Measurements from ENCODE around the gene RPH3AL. TPM values are rescaled to one million over a fixed set of nuclear protein-coding genes. Genes with fewer than 3 reads are reported as not detected.

RPH3AL gene
- total RNA-seq, 1 donor, result 1.3 TPM

- TF ChIP-seq CTCF (IDR thresholded peaks at IDR 0.05; ENCODE audit: insufficient read depth, low read depth, low read length), result no peak
- no peak overlapping the region for H3K4me3 ChIP-seq (ENCODE audit: low read depth, low read length)
- DNase-seq (ENCODE audit: low read depth), result no peak
Observed at GRCh38 chr17:178292-179065, 174.1 kb downstream of the RPH3AL start.

GRCh38 chr17:177762-178161 lies 174.8 kb downstream of the RPH3AL start:
- H3K4me3 ChIP-seq (ENCODE audit: low read depth, low read length), result no peak overlapping the region
- no peak for TF ChIP-seq CTCF (IDR thresholded peaks at IDR 0.05; ENCODE audit: insufficient read depth, low read depth, low read length)
- no peak for DNase-seq (ENCODE audit: low read depth)

DNA sequence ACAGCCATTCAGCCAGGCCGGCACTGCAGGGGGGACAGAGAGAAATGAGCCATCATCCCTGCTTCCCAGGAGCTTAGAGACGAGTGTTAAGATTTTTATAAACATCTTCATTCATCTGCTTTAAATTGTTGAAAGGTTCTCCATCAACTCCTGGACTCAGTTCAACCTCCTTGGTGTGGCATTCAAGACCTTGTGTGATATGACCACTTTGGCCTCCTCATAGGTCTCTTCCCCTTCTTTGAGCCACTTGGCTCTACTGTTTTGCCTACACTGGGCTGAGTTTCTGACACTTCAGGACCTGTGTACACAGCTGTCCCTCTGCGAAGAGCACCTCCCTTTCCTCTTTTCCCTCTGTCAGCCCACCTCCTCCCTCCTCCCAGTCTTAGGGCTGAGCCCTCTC lies 175.5 kb downstream of the RPH3AL start:
- no peak for TF ChIP-seq CTCF (IDR thresholded peaks at IDR 0.05; ENCODE audit: insufficient read depth, low read depth, low read length)
- no peak overlapping the region for H3K4me3 ChIP-seq (ENCODE audit: low read depth, low read length)
- no peak for DNase-seq (ENCODE audit: low read depth)

GRCh38 chr17:173166-173911 lies 179.3 kb downstream of the RPH3AL start:
- DNase-seq (ENCODE audit: low read depth), result no peak

GRCh38 chr17:172401-172800 lies 180.2 kb downstream of the RPH3AL start:
- H3K4me3 ChIP-seq (ENCODE audit: low read depth, low read length), result no peak overlapping the region
- TF ChIP-seq CTCF (IDR thresholded peaks at IDR 0.05; ENCODE audit: insufficient read depth, low read depth, low read length), result no peak
- DNase-seq (ENCODE audit: low read depth), result no peak

More at GRCh38 chr17:173166-173911, 179.3 kb downstream of the RPH3AL start:
- no peak for TF ChIP-seq CTCF (IDR thresholded peaks at IDR 0.05; ENCODE audit: insufficient read depth, low read depth, low read length)
- H3K4me3 ChIP-seq (ENCODE audit: low read depth, low read length), result no peak overlapping the region

DNA sequence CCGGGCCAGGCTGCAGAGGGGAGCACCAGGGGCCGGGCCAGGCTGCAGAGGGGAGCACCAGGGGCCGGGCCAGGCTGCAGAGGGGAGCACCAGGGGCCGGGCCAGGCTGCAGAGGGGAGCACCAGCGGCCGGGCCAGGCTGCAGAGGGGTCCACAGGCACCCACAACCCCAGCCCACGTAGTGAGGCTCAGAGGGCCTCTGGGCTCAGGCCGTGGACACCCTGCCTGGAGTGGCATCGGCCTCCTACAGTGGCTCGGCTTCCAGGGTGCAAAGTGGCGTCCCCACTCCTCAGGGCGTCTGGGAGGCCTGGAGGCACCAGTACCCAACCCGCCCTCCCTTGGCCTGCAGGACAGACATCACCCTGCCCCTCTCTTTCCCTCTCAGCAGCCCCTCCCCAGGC lies 180.7 kb downstream of the RPH3AL start:
- TF ChIP-seq CTCF (IDR thresholded peaks at IDR 0.05; ENCODE audit: insufficient read depth, low read depth, low read length), result no peak
- H3K4me3 ChIP-seq (ENCODE audit: low read depth, low read length), result no peak overlapping the region
- DNase-seq (ENCODE audit: low read depth), result no peak
